Measurements from ENCODE around the gene RELL1. TPM values are rescaled to one million over a fixed set of nuclear protein-coding genes. Genes with fewer than 3 reads are reported as not detected.

RELL1 gene, protein sequence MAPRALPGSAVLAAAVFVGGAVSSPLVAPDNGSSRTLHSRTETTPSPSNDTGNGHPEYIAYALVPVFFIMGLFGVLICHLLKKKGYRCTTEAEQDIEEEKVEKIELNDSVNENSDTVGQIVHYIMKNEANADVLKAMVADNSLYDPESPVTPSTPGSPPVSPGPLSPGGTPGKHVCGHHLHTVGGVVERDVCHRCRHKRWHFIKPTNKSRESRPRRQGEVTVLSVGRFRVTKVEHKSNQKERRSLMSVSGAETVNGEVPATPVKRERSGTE
- 6.7 to 10.1 TPM (median 8.8 TPM) in 5 replicates for total RNA-seq (2022; extraction: Qiagen RNA extraction)

DNA sequence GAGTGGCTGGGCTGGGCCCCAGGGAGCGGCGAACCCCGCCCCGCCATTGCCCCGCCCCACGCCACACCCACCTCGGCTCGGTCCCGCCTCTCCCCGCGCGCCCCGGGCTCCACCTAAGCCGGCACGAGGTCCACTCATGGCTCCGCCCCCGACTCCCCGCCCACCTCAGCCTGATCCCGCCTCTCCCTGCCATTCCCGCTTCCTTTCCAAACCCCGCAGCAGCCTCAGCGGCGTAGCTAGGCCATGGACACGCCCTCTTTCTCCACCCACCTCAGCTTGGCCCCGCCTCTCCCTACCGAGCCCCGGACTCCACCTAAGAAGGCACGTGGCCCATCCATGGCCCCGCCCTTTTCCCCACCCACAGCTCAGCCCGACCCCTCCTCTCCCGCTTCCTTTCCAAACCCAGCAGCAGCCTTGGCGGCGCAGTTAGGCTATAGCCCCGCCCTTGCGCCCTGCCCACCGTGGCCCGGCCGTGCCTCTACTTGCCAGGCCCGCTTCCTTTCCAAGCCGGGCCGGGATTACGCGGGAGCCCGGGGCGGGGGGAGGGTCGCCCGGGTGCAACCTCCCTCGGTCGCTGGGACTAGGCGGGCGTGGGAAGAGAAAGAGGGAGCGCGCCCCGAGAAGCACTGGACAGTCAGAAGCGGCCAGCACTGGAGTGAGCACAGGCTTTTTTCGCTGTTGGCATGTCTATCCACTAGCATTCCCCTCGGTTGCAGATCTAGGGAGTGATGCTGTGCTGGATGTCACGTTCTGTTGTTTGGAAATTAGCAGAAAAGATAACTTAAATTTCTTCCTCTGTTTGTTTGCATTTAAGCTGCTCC, at the start of gene RELL1:
Gene RELL1, minus strand, starts transcription at position 4 of the 821 bp plus-strand sequence. CDS start 89 bp downstream, outside the sequence.

Other genes starting within 250 kb of the RELL1 start
- gene PGM2, start 140.3 kb upstream of the RELL1 start, total RNA-seq (2022; extraction: Qiagen RNA extraction), result 15.2 to 20.2 TPM (median 19.1 TPM) in 5 replicates
- 23.3 to 31.3 TPM (median 29.7 TPM) in 5 replicates for gene TBC1D1, start 204.7 kb upstream of the RELL1 start, total RNA-seq (2022; extraction: Qiagen RNA extraction)

Data from A549 treated with dexamethasone at 1 μM for 4 hours (cell line).